ENCODE results near the gene P2RY2.

DNA sequence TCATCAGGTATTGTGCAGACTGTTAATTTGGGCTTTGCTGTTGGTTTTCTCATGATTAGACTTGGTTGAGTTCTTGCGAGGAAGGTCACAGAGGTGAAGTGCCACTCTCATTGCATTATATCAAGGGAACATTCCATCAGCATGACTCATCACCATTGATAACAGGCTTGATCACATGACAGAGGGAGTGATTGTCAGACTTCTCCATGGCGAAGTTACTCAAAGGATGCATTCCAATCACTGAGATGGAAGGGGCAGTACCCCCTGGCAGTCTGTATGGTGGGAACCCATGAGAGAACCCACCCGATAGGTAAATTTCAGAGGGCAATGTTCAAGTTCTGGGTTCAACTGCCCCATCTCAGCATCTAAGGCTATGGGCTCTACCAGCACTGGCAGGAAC is 19.4 kb upstream of the P2RY2 start:
- no peak for TF ChIP-seq RAD21 (IDR thresholded peaks at IDR 0.05; ENCODE audit: low read depth)
- TF ChIP-seq TCF7L2 (IDR thresholded peaks at IDR 0.05; ENCODE audit: borderline replicate concordance, extremely low read depth, insufficient read depth, insufficient read length), result no peak
- peak; percentile 31; the same call in 1 of the 2 replicates for TF ChIP-seq SP1 (IDR thresholded peaks at IDR 0.05; ENCODE audit: low read depth)
- TF ChIP-seq, protein P1, sequence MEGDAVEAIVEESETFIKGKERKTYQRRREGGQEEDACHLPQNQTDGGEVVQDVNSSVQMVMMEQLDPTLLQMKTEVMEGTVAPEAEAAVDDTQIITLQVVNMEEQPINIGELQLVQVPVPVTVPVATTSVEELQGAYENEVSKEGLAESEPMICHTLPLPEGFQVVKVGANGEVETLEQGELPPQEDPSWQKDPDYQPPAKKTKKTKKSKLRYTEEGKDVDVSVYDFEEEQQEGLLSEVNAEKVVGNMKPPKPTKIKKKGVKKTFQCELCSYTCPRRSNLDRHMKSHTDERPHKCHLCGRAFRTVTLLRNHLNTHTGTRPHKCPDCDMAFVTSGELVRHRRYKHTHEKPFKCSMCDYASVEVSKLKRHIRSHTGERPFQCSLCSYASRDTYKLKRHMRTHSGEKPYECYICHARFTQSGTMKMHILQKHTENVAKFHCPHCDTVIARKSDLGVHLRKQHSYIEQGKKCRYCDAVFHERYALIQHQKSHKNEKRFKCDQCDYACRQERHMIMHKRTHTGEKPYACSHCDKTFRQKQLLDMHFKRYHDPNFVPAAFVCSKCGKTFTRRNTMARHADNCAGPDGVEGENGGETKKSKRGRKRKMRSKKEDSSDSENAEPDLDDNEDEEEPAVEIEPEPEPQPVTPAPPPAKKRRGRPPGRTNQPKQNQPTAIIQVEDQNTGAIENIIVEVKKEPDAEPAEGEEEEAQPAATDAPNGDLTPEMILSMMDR (IDR thresholded peaks at IDR 0.05 in 2 of 3, conservative IDR thresholded peaks at IDR 0.05 in 1 of 3; ENCODE audit: borderline replicate concordance in 1 of 3, insufficient read depth in 1 of 3, low read depth in 2 of 3, low read length in 2 of 3), result no peak
- TF ChIP-seq SIN3A (IDR thresholded peaks at IDR 0.05; ENCODE audit: low read depth), result no peak
- TF ChIP-seq POLR2AphosphoS5 (IDR thresholded peaks at IDR 0.05; ENCODE audit: low read depth, low read length), result no peak
- no peak for TF ChIP-seq POLR2A (IDR thresholded peaks at IDR 0.05; ENCODE audit: borderline replicate concordance, extremely low read depth, insufficient read depth, insufficient read length)
- TF ChIP-seq EZH2 (IDR thresholded peaks at IDR 0.05), result no peak

Data from HCT116 (cell line).